Measurements from ENCODE around the gene ADM5. TPM values are rescaled to one million over a fixed set of nuclear protein-coding genes. Genes with fewer than 3 reads are reported as not detected.

ADM5 gene
- polyA plus RNA-seq, 1 of the 3 experiments (the other 2 are of a cell fraction), result 1.3 TPM

DNA sequence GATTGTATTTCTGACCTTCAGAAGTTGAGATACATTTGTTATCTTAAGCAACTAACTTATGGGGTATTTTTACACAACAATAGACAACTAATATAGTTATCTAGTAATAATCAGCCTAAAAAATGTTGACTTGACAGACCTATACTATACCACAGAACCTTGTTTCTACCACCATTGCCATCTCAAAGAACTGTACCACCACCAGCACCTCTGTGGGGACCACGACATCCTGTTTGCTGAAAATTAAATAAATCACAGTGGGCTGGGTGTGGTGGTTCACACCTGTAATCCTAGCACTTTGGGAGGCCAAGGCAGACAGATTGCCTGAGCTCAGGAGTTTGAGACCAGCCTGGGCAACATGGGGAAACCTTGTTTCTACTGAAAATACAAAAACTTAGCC is 49.7 kb downstream of the ADM5 start:
- Histone ChIP-seq H3K36me3 (replicated peaks in 1 of 2; ENCODE audit: control insufficient read depth in 1 of 2, insufficient read depth in 2 of 2, low read length in 1 of 2) (no peaks in the 10 kb centered on the region), H3K9me3 (no peaks in the 10 kb centered on the region), H3K79me2 (ENCODE audit: insufficient read depth) (no peaks in the 10 kb centered on the region), H3K9me2 (no peaks in the 10 kb centered on the region), H3F3A (replicated peaks; ENCODE audit: insufficient read depth) (peaks cover 3% of the 10 kb centered on the region), H4K20me1 (ENCODE audit: insufficient read depth) (no peaks in the 10 kb centered on the region), H3K27ac (ENCODE audit: low read depth in 2 of 2, low read length in 1 of 2) (no peak overlapping the region), H2AFZ (ENCODE audit: low read depth) (no peak overlapping the region), H3K4me3 (ENCODE audit: low read depth in 2 of 2, low read length in 1 of 2) (no peak overlapping the region), H3K4me2 (no peak overlapping the region), H3K27me3 (ENCODE audit: insufficient read depth) (no peaks in the 10 kb centered on the region), H3K9ac (no peak overlapping the region), H3K4me1 (ENCODE audit: control insufficient read depth in 1 of 2, insufficient read depth in 2 of 2, low read depth in 1 of 2, low read length in 1 of 2) (no peaks in the 10 kb centered on the region)
- TF ChIP-seq TEAD4 (IDR thresholded peaks at IDR 0.05; ENCODE audit: borderline replicate concordance, insufficient read depth), result no peak
- TF ChIP-seq MXI1 (IDR thresholded peaks at IDR 0.05; ENCODE audit: low read depth, low read length), result no peak
- TF ChIP-seq NRF1 (IDR thresholded peaks at IDR 0.05; ENCODE audit: low read depth, low read length), result no peak
- TF ChIP-seq POLR2AphosphoS5 (IDR thresholded peaks at IDR 0.05; ENCODE audit: low read depth, low read length), result no peak
- TF ChIP-seq RCOR1 (IDR thresholded peaks at IDR 0.05; ENCODE audit: low read length), result no peak
- no peak for TF ChIP-seq EZH2phosphoT487 (IDR thresholded peaks at IDR 0.05; ENCODE audit: borderline replicate concordance, low read depth)
- TF ChIP-seq RFX5 (IDR thresholded peaks at IDR 0.05; ENCODE audit: low read length), result no peak
- POLR2A ChIA-PET, result no interaction called here
- 38% methylated on average over 1 of the region's 1 CpG for WGBS (ENCODE audit: low lambda C conversion rate)
- CTCF ChIA-PET, result no interaction called here
- no peak for DNase-seq

DNA sequence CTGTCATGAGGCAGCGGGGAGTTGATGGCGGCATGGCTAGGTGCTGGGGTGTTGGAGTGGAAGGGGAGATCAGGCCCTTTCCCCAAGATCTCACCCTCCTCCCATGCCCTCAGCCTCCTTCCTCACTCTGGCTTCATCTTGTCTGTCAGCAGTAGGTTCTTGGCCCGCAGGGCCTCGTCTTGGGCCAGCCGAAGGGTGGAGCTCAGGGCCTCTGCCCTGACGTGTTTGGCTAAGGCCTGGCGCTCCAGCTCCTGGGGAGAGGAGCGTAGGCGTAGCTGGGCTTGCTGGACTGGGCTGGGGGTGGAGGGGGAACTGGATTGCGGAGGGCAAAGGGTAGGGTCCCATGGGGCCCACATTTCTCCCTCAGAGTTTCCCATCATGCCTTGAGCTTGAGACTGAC is 50.5 kb downstream of the ADM5 start:
- Histone ChIP-seq H2AFZ (ENCODE audit: low read depth) (no peak overlapping the region), H3K36me3 (replicated peaks in 1 of 2; ENCODE audit: control insufficient read depth in 1 of 2, insufficient read depth in 2 of 2, low read length in 1 of 2) (no peaks in the 10 kb centered on the region), H3K9me2 (no peaks in the 10 kb centered on the region), H4K20me1 (ENCODE audit: insufficient read depth) (no peaks in the 10 kb centered on the region), H3K4me2 (no peak overlapping the region), H3K4me3 (ENCODE audit: low read depth in 2 of 2, low read length in 1 of 2) (no peak overlapping the region), H3K9me3 (no peaks in the 10 kb centered on the region), H3K4me1 (ENCODE audit: control insufficient read depth in 1 of 2, insufficient read depth in 2 of 2, low read depth in 1 of 2, low read length in 1 of 2) (no peaks in the 10 kb centered on the region), H3K27ac (ENCODE audit: low read depth in 2 of 2, low read length in 1 of 2) (no peak overlapping the region), H3K9ac (no peak overlapping the region), H3K27me3 (ENCODE audit: insufficient read depth) (no peaks in the 10 kb centered on the region), H3K79me2 (ENCODE audit: insufficient read depth) (no peaks in the 10 kb centered on the region), H3F3A (replicated peaks; ENCODE audit: insufficient read depth) (peaks cover 3% of the 10 kb centered on the region)
- CTCF ChIA-PET, result interaction anchor here (1.1 kb wide), 1 partner anchor 59 kb away, joined by 3 read pairs; no protein-coding TSS in a partner anchor
- 93% methylated on average over 7 of the region's 10 CpGs for WGBS (ENCODE audit: low lambda C conversion rate)
- POLR2A ChIA-PET, result no interaction called here
- TF ChIP-seq RXRA (IDR thresholded peaks at IDR 0.05; ENCODE audit: borderline replicate concordance, low read depth), result no peak
- no peak for TF ChIP-seq TAF1 (IDR thresholded peaks at IDR 0.05; ENCODE audit: borderline replicate concordance, low read depth, low read length)
- TF ChIP-seq, protein P1, sequence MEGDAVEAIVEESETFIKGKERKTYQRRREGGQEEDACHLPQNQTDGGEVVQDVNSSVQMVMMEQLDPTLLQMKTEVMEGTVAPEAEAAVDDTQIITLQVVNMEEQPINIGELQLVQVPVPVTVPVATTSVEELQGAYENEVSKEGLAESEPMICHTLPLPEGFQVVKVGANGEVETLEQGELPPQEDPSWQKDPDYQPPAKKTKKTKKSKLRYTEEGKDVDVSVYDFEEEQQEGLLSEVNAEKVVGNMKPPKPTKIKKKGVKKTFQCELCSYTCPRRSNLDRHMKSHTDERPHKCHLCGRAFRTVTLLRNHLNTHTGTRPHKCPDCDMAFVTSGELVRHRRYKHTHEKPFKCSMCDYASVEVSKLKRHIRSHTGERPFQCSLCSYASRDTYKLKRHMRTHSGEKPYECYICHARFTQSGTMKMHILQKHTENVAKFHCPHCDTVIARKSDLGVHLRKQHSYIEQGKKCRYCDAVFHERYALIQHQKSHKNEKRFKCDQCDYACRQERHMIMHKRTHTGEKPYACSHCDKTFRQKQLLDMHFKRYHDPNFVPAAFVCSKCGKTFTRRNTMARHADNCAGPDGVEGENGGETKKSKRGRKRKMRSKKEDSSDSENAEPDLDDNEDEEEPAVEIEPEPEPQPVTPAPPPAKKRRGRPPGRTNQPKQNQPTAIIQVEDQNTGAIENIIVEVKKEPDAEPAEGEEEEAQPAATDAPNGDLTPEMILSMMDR (IDR thresholded peaks at IDR 0.05), result no peak
- TF ChIP-seq, protein P2, sequence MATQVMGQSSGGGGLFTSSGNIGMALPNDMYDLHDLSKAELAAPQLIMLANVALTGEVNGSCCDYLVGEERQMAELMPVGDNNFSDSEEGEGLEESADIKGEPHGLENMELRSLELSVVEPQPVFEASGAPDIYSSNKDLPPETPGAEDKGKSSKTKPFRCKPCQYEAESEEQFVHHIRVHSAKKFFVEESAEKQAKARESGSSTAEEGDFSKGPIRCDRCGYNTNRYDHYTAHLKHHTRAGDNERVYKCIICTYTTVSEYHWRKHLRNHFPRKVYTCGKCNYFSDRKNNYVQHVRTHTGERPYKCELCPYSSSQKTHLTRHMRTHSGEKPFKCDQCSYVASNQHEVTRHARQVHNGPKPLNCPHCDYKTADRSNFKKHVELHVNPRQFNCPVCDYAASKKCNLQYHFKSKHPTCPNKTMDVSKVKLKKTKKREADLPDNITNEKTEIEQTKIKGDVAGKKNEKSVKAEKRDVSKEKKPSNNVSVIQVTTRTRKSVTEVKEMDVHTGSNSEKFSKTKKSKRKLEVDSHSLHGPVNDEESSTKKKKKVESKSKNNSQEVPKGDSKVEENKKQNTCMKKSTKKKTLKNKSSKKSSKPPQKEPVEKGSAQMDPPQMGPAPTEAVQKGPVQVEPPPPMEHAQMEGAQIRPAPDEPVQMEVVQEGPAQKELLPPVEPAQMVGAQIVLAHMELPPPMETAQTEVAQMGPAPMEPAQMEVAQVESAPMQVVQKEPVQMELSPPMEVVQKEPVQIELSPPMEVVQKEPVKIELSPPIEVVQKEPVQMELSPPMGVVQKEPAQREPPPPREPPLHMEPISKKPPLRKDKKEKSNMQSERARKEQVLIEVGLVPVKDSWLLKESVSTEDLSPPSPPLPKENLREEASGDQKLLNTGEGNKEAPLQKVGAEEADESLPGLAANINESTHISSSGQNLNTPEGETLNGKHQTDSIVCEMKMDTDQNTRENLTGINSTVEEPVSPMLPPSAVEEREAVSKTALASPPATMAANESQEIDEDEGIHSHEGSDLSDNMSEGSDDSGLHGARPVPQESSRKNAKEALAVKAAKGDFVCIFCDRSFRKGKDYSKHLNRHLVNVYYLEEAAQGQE (IDR thresholded peaks at IDR 0.05; ENCODE audit: low read depth, low read length), result no peak
- no peak for TF ChIP-seq RAD21 (IDR thresholded peaks at IDR 0.05; ENCODE audit: low read length)
- TF ChIP-seq GATA2 (CRISPR knock-in tag; IDR thresholded peaks at IDR 0.05), result no peak
- no peak for TF ChIP-seq EP300 (IDR thresholded peaks at IDR 0.05; ENCODE audit: borderline replicate concordance in 1 of 2, low read depth in 1 of 2, low read length in 1 of 2)
- TF ChIP-seq FOSL2 (IDR thresholded peaks at IDR 0.05; ENCODE audit: borderline replicate concordance, low read depth), result no peak
- TF ChIP-seq, protein P3, sequence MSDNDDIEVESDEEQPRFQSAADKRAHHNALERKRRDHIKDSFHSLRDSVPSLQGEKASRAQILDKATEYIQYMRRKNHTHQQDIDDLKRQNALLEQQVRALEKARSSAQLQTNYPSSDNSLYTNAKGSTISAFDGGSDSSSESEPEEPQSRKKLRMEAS (IDR thresholded peaks at IDR 0.05; ENCODE audit: low read depth), result no peak
- TF ChIP-seq, protein P4, sequence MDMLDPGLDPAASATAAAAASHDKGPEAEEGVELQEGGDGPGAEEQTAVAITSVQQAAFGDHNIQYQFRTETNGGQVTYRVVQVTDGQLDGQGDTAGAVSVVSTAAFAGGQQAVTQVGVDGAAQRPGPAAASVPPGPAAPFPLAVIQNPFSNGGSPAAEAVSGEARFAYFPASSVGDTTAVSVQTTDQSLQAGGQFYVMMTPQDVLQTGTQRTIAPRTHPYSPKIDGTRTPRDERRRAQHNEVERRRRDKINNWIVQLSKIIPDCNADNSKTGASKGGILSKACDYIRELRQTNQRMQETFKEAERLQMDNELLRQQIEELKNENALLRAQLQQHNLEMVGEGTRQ (IDR thresholded peaks at IDR 0.05; ENCODE audit: borderline replicate concordance, low read depth, low read length), result no peak
- no peak for TF ChIP-seq RCOR1 (IDR thresholded peaks at IDR 0.05; ENCODE audit: low read length)
- DNase-seq, result no peak
